Brain microvascular endothelial cell (primary cell): ENCODE data around the gene COL4A1.

ENCODE experiments used
- DNase-seq: peaks from one replicate; pipeline ENCODE4 v3.0.0-alpha.2; 2020
- H3K27ac ChIP-seq: fragments of 250-450 bp; sonication (Bioruptor Pico); 2 replicates; pipeline ENCODE4 v1.5.1; 2020; ENCODE audit warnings: mild to moderate bottlenecking, moderate library complexity
- H3K27me3 ChIP-seq: fragments of 250-450 bp; sonication (Bioruptor Pico); replicated peaks from 2 replicates; pipeline ENCODE4 v1.5.1; 2020; ENCODE audit warnings: mild to moderate bottlenecking
- H3K36me3 ChIP-seq: fragments of 250-450 bp; sonication (Bioruptor Pico); replicated peaks from 2 replicates; pipeline ENCODE4 v1.5.1; 2020; ENCODE audit warnings: mild to moderate bottlenecking
- H3K4me3 ChIP-seq: 2 replicates; pipeline ENCODE4 v1.5.1; 2011; ENCODE audit warnings: low read depth, mild to moderate bottlenecking, control low read depth, low read length, moderate library complexity
- in situ Hi-C: cut with HindIII; loops from 2 replicates; pipeline ENCODE4 v1.10.0; 2017; ENCODE audit warnings: low sequenced_read_pairs, low pct_ligation_motif_present
- TF ChIP-seq, protein P1 (sequence below): IDR thresholded peaks from 2 replicates; pipeline ENCODE4 v1.5.1; 2011; ENCODE audit warnings: low read depth, mild to moderate bottlenecking, moderate library complexity, low read length, control low read depth, inconsistent platforms; ENCODE audit errors: missing control alignments

The COL4A1 gene

DNA sequence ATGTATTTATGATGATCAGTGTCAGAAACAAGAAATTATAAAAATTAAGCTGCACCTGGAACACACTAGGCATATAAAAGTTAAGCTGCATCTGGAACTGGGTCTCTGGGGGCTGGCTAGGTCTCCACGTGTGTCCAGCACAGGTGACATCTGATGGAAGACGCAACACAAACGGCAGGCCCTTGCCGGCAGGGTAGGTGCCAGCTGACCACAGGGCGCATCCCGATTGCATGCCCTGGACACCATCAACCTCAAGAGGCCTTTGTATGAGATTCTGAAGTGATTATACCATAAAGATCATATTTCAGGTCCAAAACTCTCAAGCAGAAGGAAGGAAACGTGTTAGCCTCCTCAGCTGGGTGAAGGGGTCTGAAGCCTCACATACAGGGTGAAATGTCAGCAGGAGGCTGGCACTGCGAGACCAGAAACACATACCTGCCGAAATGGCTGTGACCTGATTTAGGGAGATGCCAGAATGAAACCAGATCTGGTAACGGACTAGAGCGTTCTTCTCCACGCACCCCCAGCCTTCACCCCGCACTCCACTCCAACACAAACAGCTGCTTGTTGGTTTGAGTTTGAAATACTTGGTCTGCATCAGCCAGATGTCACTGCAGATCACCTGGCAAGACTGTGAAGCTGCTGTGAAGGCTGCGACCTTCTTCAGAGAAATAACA lies 37.3 kb downstream of the COL4A1 start:
- no peak for DNase-seq
- no peak overlapping the region for H3K27ac ChIP-seq

DNA sequence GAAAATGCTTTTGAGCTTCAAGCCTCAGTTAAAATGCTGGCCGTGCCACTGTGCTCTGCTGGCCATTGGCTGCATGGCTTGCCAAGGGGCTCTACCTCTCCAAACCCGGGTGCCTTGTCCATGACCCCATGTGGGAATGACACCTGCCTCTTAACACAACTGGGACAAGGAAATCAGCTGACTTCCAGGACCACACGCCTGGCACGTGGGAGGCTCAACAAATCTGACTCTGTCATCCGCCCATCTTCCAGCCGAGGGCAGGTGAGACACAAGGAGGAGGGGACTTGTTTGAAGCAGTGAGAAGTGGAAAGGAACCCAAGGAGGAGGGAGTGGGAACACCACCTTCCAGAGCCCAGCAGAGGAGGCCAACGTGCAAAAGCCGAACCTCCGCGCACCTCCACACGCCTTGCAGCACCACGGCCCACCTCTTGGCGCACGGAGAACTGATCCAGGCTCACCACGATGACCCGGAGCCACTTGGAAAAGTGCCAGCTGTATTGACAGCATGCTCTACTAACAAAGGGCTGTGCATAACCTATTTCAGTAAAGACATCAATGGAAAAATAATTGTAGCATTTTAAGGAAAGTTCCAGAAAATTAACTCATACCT lies 38.3 kb downstream of the COL4A1 start:
- Histone ChIP-seq H3K27ac (no peak overlapping the region), H3K27me3 (no peaks in the 10 kb centered on the region), H3K36me3 (peaks cover 74% of the 10 kb centered on the region), H3K4me3 (no peak overlapping the region)
- no peak for DNase-seq
- in situ Hi-C loops: no loop called here
- TF ChIP-seq, protein P1, sequence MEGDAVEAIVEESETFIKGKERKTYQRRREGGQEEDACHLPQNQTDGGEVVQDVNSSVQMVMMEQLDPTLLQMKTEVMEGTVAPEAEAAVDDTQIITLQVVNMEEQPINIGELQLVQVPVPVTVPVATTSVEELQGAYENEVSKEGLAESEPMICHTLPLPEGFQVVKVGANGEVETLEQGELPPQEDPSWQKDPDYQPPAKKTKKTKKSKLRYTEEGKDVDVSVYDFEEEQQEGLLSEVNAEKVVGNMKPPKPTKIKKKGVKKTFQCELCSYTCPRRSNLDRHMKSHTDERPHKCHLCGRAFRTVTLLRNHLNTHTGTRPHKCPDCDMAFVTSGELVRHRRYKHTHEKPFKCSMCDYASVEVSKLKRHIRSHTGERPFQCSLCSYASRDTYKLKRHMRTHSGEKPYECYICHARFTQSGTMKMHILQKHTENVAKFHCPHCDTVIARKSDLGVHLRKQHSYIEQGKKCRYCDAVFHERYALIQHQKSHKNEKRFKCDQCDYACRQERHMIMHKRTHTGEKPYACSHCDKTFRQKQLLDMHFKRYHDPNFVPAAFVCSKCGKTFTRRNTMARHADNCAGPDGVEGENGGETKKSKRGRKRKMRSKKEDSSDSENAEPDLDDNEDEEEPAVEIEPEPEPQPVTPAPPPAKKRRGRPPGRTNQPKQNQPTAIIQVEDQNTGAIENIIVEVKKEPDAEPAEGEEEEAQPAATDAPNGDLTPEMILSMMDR: no peak

More for the DNA sequence above, 37.3 kb downstream of the COL4A1 start:
- TF ChIP-seq, protein P1: no peak
- Histone ChIP-seq H3K4me3 (no peak overlapping the region), H3K27me3 (no peaks in the 10 kb centered on the region), H3K36me3 (peaks cover 81% of the 10 kb centered on the region)
- in situ Hi-C loops: no loop called here

DNA sequence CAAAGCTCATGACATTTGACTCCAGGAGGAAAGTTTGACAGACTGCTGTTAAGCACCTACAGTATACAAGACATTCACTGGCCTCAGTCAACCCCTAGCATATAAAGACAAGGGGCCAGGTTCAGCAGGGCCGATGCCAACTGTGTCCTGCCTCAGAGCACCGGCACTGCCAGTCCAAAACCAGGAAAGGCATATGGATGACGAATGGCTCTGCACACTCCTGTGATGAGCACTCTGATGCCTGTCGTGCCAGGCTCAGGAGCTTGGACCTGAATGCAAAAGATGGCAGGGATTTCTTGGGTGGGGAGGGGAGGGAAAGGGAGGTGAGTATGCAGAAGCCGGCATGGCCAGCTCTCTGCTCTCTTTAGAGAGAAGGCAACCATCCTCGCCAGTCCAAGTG lies 38.9 kb downstream of the COL4A1 start:
- TF ChIP-seq, protein P1: no peak
- in situ Hi-C loops: no loop called here
- Histone ChIP-seq H3K4me3 (no peak overlapping the region), H3K27ac (no peak overlapping the region), H3K27me3 (no peaks in the 10 kb centered on the region), H3K36me3 (peaks cover 69% of the 10 kb centered on the region)
- DNase-seq: no peak

DNA sequence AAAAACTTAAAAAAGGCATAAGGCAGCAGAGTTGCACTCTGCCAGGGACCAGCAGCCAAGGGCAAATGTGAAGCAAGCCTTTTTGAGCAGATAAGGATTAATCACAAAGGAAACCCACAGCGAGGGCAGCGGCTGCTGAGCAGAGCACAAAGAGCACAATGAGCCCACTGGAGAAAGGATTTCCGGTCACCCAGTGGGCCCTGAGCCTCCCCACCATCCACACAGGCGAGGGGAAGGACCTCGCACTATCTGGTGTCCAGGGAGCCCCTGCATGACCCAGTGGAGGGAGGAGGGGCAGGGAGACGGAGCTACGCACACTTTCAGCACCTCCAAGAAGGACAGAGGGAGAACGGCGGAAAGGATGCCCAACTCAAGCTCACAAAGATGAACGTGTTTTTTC lies 40.0 kb downstream of the COL4A1 start:
- DNase-seq: no peak
- Histone ChIP-seq H3K27ac (no peak overlapping the region), H3K27me3 (no peaks in the 10 kb centered on the region), H3K4me3 (no peak overlapping the region), H3K36me3 (peaks cover 62% of the 10 kb centered on the region)
- in situ Hi-C loops: no loop called here
- TF ChIP-seq, protein P1: no peak

DNA sequence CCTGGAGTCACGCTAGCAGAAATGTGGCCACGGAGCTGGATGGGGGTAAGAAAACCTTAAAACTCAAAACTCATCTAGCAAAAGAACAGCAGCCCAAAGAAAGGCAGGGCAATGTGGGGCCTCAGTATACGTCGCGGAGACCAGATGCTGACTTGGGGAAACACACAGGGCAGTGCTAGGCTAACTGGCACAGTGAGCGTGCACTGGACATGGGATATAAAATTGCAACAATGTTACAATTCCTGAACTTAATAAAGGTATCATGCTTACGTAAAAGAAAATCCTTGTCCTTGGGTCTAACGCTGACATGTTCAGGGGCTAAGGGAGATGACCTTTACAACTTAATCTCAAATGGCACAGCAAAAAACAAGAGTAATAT lies 40.5 kb downstream of the COL4A1 start:
- in situ Hi-C loops: no loop called here
- peak overlapping the region; percentile 38 for H3K27ac ChIP-seq
- no peaks in the 10 kb centered on the region for H3K27me3 ChIP-seq
- no peak for DNase-seq
- TF ChIP-seq, protein P1: no peak
- peaks cover 63% of the 10 kb centered on the region for H3K36me3 ChIP-seq
- H3K4me3 ChIP-seq: no peak overlapping the region
